Measurements from ENCODE around the gene FRMD4A.

The FRMD4A gene

GRCh38 chr10:13792006-13792405 is 538.7 kb downstream of the FRMD4A start:
- H3K9me2 ChIP-seq (replicated peaks; ENCODE audit: control insufficient read depth, low read length), result no peaks in the 10 kb centered on the region
- H4K20me1 ChIP-seq (ENCODE audit: control insufficient read depth, insufficient read depth, low read depth, low read length), result no peaks in the 10 kb centered on the region
- H3F3A ChIP-seq (ENCODE audit: control insufficient read depth, insufficient read depth), result no peaks in the 10 kb centered on the region
- no peak overlapping the region for H3K4me2 ChIP-seq (ENCODE audit: low read length)
- H3K27me3 ChIP-seq (ENCODE audit: control insufficient read depth, low read length), result no peaks in the 10 kb centered on the region
- H3K27ac ChIP-seq (ENCODE audit: low read depth, low read length), result no peak overlapping the region
- TF ChIP-seq, protein P1, sequence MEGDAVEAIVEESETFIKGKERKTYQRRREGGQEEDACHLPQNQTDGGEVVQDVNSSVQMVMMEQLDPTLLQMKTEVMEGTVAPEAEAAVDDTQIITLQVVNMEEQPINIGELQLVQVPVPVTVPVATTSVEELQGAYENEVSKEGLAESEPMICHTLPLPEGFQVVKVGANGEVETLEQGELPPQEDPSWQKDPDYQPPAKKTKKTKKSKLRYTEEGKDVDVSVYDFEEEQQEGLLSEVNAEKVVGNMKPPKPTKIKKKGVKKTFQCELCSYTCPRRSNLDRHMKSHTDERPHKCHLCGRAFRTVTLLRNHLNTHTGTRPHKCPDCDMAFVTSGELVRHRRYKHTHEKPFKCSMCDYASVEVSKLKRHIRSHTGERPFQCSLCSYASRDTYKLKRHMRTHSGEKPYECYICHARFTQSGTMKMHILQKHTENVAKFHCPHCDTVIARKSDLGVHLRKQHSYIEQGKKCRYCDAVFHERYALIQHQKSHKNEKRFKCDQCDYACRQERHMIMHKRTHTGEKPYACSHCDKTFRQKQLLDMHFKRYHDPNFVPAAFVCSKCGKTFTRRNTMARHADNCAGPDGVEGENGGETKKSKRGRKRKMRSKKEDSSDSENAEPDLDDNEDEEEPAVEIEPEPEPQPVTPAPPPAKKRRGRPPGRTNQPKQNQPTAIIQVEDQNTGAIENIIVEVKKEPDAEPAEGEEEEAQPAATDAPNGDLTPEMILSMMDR (IDR thresholded peaks at IDR 0.05; ENCODE audit: low read depth, low read length, poor library complexity, severe bottlenecking), result no peak
- TF ChIP-seq EZH2phosphoT487 (IDR thresholded peaks at IDR 0.05; ENCODE audit: borderline replicate concordance, low read length), result no peak
- no peaks in the 10 kb centered on the region for H3K79me2 ChIP-seq (ENCODE audit: control insufficient read depth, low read length)
- H3K4me1 ChIP-seq (ENCODE audit: control insufficient read depth, low read length), result peaks cover 39% of the 10 kb centered on the region
- no peaks in the 10 kb centered on the region for H3K9me3 ChIP-seq (ENCODE audit: control insufficient read depth, insufficient read depth, low read length)
- no peak overlapping the region for H3K4me3 ChIP-seq (ENCODE audit: low read length)
- H3K36me3 ChIP-seq (ENCODE audit: control insufficient read depth, low read length), result no peaks in the 10 kb centered on the region

- H3K27ac ChIP-seq (ENCODE audit: low read depth, low read length), result no peak overlapping the region
- no peaks in the 10 kb centered on the region for H3K79me2 ChIP-seq (ENCODE audit: control insufficient read depth, low read length)
- H3K36me3 ChIP-seq (ENCODE audit: control insufficient read depth, low read length), result no peaks in the 10 kb centered on the region
- H3K4me1 ChIP-seq (ENCODE audit: control insufficient read depth, low read length), result peaks cover 44% of the 10 kb centered on the region
- H3F3A ChIP-seq (ENCODE audit: control insufficient read depth, insufficient read depth), result peaks cover 2% of the 10 kb centered on the region
- no peaks in the 10 kb centered on the region for H3K27me3 ChIP-seq (ENCODE audit: control insufficient read depth, low read length)
- no peak overlapping the region for H3K4me3 ChIP-seq (ENCODE audit: low read length)
- TF ChIP-seq EZH2phosphoT487 (IDR thresholded peaks at IDR 0.05; ENCODE audit: borderline replicate concordance, low read length), result no peak
- TF ChIP-seq, protein P1 (IDR thresholded peaks at IDR 0.05; ENCODE audit: low read depth, low read length, poor library complexity, severe bottlenecking), result no peak
- H4K20me1 ChIP-seq (ENCODE audit: control insufficient read depth, insufficient read depth, low read depth, low read length), result no peaks in the 10 kb centered on the region
- H3K4me2 ChIP-seq (ENCODE audit: low read length), result no peak overlapping the region
- no peaks in the 10 kb centered on the region for H3K9me2 ChIP-seq (replicated peaks; ENCODE audit: control insufficient read depth, low read length)
- H3K9me3 ChIP-seq (ENCODE audit: control insufficient read depth, insufficient read depth, low read length), result no peaks in the 10 kb centered on the region
Observed at GRCh38 chr10:13791483-13791882, 539.2 kb downstream of the FRMD4A start.

DNA sequence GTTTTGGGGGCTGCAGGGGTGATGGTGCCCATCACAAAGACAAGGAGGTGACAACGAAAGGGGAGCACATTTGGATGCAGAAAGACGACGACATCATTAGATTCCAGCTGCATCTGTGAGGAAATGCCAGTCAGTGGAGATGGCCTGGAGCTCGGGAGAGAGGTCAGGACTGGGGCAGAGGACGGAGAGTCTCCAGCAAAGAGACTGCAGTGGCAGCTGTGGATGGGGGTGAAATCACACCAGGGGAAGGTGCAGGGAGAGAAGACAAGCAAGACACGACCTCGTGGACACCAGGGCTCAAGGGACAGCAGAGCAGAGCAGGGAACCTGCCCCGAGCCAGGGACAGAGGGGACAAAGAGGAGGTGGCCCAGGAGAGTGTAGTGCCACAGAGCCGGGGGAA is 540.5 kb downstream of the FRMD4A start:
- no peak overlapping the region for H3K4me3 ChIP-seq (ENCODE audit: low read length)
- no peak overlapping the region for H3K27ac ChIP-seq (ENCODE audit: low read depth, low read length)
- H3K4me2 ChIP-seq (ENCODE audit: low read length), result no peak overlapping the region
- TF ChIP-seq, protein P1 (IDR thresholded peaks at IDR 0.05; ENCODE audit: low read depth, low read length, poor library complexity, severe bottlenecking), result no peak
- TF ChIP-seq EZH2phosphoT487 (IDR thresholded peaks at IDR 0.05; ENCODE audit: borderline replicate concordance, low read length), result no peak
- H4K20me1 ChIP-seq (ENCODE audit: control insufficient read depth, insufficient read depth, low read depth, low read length), result no peaks in the 10 kb centered on the region
- H3K27me3 ChIP-seq (ENCODE audit: control insufficient read depth, low read length), result no peaks in the 10 kb centered on the region
- H3K36me3 ChIP-seq (ENCODE audit: control insufficient read depth, low read length), result no peaks in the 10 kb centered on the region
- no peaks in the 10 kb centered on the region for H3K79me2 ChIP-seq (ENCODE audit: control insufficient read depth, low read length)
- peaks cover 3% of the 10 kb centered on the region for H3F3A ChIP-seq (ENCODE audit: control insufficient read depth, insufficient read depth)
- no peaks in the 10 kb centered on the region for H3K9me3 ChIP-seq (ENCODE audit: control insufficient read depth, insufficient read depth, low read length)
- peaks cover 36% of the 10 kb centered on the region for H3K4me1 ChIP-seq (ENCODE audit: control insufficient read depth, low read length)
- no peaks in the 10 kb centered on the region for H3K9me2 ChIP-seq (replicated peaks; ENCODE audit: control insufficient read depth, low read length)

DNA sequence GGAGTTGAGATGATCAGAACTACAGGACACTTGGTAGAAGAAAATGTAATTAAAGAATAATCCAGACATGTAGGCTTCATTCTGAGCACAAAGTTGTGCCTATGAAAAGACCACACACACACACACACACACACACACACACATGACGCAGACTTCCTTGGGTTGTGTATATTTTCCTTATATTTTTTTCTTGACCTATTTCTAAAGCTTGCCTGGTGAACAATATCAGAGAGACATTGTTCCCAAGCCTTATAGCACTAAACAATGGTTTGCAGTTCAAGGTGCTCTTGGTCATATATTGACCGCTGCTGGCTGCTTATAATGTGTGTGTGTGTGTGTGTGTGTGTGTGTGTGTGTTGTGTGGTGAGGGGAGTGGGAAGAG is 541.3 kb downstream of the FRMD4A start:
- H3K4me3 ChIP-seq (ENCODE audit: low read length), result no peak overlapping the region
- H3K4me2 ChIP-seq (ENCODE audit: low read length), result no peak overlapping the region; the same call in 1 of the 2 replicates
- no peaks in the 10 kb centered on the region for H3K27me3 ChIP-seq (ENCODE audit: control insufficient read depth, low read length)
- H4K20me1 ChIP-seq (ENCODE audit: control insufficient read depth, insufficient read depth, low read depth, low read length), result no peaks in the 10 kb centered on the region
- no peaks in the 10 kb centered on the region for H3K9me2 ChIP-seq (replicated peaks; ENCODE audit: control insufficient read depth, low read length)
- H3F3A ChIP-seq (ENCODE audit: control insufficient read depth, insufficient read depth), result peaks cover 6% of the 10 kb centered on the region
- TF ChIP-seq, protein P1 (IDR thresholded peaks at IDR 0.05; ENCODE audit: low read depth, low read length, poor library complexity, severe bottlenecking), result no peak
- TF ChIP-seq EZH2phosphoT487 (IDR thresholded peaks at IDR 0.05; ENCODE audit: borderline replicate concordance, low read length), result no peak
- H3K36me3 ChIP-seq (ENCODE audit: control insufficient read depth, low read length), result no peaks in the 10 kb centered on the region
- H3K9me3 ChIP-seq (ENCODE audit: control insufficient read depth, insufficient read depth, low read length), result no peaks in the 10 kb centered on the region
- peaks cover 42% of the 10 kb centered on the region for H3K4me1 ChIP-seq (ENCODE audit: control insufficient read depth, low read length)
- H3K79me2 ChIP-seq (ENCODE audit: control insufficient read depth, low read length), result no peaks in the 10 kb centered on the region
- H3K27ac ChIP-seq (ENCODE audit: low read depth, low read length), result no peak overlapping the region
